ENCODE results near the gene SS18.

The SS18 gene

DNA sequence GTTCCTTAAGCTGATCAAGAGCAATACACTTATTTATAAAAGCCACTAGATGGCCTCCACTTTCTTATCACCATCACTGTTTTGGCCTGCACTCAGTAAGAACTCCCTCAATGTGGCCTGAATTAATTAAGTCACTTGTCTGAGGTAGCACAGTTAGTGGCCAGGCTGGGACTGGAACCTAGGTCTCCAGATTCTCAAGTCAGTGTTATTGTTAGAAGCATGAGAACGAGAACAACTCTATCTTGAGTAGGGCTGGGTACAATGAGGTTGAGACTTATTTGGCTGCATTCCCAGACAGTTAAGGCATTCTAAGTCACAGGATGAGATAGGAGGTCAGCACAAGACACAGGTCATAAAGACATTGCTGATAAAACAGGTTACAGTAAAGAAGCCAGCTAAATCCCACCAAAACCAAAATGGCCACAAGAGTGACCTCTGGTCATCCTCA is 115.8 kb downstream of the SS18 start:
- no peaks in the 10 kb centered on the region for H3K36me3 ChIP-seq (ENCODE audit: insufficient read depth, low read length)
- H2AFZ ChIP-seq (ENCODE audit: low read length): 0 out of 2 replicates have a peak overlapping the region, but pooled peaks have one; percentile 5
- H3K79me2 ChIP-seq (ENCODE audit: insufficient read depth, low read length): no peaks in the 10 kb centered on the region
- H3K4me2 ChIP-seq (ENCODE audit: low read depth, low read length, poor library complexity, severe bottlenecking): no peak overlapping the region
- H3K4me3 ChIP-seq (ENCODE audit: low read length, poor library complexity, severe bottlenecking): no peak overlapping the region
- H3K9me3 ChIP-seq (ENCODE audit: insufficient read depth, low read depth, low read length): no peaks in the 10 kb centered on the region
- no peaks in the 10 kb centered on the region for H3K4me1 ChIP-seq (ENCODE audit: insufficient read depth, low read length, poor library complexity, severe bottlenecking)
- no peaks in the 10 kb centered on the region for H3K27me3 ChIP-seq (ENCODE audit: insufficient read depth, low read length, poor library complexity, severe bottlenecking)
- H3K9me2 ChIP-seq (replicated peaks; ENCODE audit: low read depth, low read length): no peaks in the 10 kb centered on the region
- TF ChIP-seq, protein P1, sequence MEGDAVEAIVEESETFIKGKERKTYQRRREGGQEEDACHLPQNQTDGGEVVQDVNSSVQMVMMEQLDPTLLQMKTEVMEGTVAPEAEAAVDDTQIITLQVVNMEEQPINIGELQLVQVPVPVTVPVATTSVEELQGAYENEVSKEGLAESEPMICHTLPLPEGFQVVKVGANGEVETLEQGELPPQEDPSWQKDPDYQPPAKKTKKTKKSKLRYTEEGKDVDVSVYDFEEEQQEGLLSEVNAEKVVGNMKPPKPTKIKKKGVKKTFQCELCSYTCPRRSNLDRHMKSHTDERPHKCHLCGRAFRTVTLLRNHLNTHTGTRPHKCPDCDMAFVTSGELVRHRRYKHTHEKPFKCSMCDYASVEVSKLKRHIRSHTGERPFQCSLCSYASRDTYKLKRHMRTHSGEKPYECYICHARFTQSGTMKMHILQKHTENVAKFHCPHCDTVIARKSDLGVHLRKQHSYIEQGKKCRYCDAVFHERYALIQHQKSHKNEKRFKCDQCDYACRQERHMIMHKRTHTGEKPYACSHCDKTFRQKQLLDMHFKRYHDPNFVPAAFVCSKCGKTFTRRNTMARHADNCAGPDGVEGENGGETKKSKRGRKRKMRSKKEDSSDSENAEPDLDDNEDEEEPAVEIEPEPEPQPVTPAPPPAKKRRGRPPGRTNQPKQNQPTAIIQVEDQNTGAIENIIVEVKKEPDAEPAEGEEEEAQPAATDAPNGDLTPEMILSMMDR (conservative IDR thresholded peaks at IDR 0.05; ENCODE audit: low read length): peak; percentile 48
- TF ChIP-seq EZH2phosphoT487 (IDR thresholded peaks at IDR 0.05; ENCODE audit: borderline replicate concordance): no peak
- no peaks in the 10 kb centered on the region for H3F3A ChIP-seq (ENCODE audit: low read depth)
- no peak overlapping the region for H3K9ac ChIP-seq (ENCODE audit: low read depth, low read length, poor library complexity, severe bottlenecking)
- H4K20me1 ChIP-seq (ENCODE audit: insufficient read depth, low read length, poor library complexity, severe bottlenecking): no peaks in the 10 kb centered on the region

All from Loucy (cell line).